ENCODE measurements around the gene ELOF1.

DNA sequence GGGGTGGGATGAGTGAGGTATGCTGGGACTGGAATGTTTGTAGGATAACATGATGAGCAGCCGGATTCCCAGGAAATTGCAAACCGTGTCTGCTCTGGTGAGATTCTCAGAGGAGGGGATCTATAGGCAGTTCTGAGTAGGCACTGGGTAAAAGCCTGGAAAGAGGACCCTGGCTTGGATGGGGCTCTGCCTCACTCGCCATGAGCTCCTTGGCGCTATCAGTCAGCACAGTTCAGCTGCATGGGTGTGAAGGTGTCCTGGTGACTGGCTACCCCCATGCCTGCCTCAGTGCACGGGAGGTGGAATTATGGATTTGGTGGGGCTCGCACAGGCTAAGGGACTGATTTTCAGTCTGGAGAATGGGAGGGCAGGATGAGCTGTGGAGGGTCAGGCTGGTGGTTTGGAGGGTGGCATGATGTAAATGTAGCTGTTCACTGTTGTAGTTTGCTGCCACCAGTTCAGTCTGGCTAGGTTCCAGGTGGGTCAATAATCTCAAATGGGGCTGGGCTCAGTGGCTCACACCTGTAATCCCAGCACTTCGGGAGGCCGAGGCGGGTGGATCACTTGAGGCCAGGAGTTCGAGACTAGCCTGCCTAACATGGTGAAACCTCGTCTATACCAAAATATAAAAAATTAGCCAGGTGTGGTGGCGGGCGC, 29.1 kb upstream of the ELOF1 start:
- TF ChIP-seq, protein P1, sequence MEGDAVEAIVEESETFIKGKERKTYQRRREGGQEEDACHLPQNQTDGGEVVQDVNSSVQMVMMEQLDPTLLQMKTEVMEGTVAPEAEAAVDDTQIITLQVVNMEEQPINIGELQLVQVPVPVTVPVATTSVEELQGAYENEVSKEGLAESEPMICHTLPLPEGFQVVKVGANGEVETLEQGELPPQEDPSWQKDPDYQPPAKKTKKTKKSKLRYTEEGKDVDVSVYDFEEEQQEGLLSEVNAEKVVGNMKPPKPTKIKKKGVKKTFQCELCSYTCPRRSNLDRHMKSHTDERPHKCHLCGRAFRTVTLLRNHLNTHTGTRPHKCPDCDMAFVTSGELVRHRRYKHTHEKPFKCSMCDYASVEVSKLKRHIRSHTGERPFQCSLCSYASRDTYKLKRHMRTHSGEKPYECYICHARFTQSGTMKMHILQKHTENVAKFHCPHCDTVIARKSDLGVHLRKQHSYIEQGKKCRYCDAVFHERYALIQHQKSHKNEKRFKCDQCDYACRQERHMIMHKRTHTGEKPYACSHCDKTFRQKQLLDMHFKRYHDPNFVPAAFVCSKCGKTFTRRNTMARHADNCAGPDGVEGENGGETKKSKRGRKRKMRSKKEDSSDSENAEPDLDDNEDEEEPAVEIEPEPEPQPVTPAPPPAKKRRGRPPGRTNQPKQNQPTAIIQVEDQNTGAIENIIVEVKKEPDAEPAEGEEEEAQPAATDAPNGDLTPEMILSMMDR (IDR thresholded peaks at IDR 0.05) = no peak
- TF ChIP-seq, protein P2, sequence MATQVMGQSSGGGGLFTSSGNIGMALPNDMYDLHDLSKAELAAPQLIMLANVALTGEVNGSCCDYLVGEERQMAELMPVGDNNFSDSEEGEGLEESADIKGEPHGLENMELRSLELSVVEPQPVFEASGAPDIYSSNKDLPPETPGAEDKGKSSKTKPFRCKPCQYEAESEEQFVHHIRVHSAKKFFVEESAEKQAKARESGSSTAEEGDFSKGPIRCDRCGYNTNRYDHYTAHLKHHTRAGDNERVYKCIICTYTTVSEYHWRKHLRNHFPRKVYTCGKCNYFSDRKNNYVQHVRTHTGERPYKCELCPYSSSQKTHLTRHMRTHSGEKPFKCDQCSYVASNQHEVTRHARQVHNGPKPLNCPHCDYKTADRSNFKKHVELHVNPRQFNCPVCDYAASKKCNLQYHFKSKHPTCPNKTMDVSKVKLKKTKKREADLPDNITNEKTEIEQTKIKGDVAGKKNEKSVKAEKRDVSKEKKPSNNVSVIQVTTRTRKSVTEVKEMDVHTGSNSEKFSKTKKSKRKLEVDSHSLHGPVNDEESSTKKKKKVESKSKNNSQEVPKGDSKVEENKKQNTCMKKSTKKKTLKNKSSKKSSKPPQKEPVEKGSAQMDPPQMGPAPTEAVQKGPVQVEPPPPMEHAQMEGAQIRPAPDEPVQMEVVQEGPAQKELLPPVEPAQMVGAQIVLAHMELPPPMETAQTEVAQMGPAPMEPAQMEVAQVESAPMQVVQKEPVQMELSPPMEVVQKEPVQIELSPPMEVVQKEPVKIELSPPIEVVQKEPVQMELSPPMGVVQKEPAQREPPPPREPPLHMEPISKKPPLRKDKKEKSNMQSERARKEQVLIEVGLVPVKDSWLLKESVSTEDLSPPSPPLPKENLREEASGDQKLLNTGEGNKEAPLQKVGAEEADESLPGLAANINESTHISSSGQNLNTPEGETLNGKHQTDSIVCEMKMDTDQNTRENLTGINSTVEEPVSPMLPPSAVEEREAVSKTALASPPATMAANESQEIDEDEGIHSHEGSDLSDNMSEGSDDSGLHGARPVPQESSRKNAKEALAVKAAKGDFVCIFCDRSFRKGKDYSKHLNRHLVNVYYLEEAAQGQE (IDR thresholded peaks at IDR 0.05; ENCODE audit: low read depth, low read length) = no peak
- TF ChIP-seq EZH2phosphoT487 (IDR thresholded peaks at IDR 0.05; ENCODE audit: borderline replicate concordance, low read depth) (no peak), POLR2AphosphoS5 (IDR thresholded peaks at IDR 0.05; ENCODE audit: low read depth, low read length) (no peak), RAD21 (IDR thresholded peaks at IDR 0.05; ENCODE audit: low read length) (no peak), RXRA (IDR thresholded peaks at IDR 0.05; ENCODE audit: borderline replicate concordance, low read depth) (no peak), CHD2 (IDR thresholded peaks at IDR 0.05; ENCODE audit: low read length, partially characterized antibody) (no peak), SMC3 (IDR thresholded peaks at IDR 0.05; ENCODE audit: low read depth, low read length) (no peak), ELF1 (IDR thresholded peaks at IDR 0.05) (no peak), EP300 (IDR thresholded peaks at IDR 0.05; ENCODE audit: borderline replicate concordance in 1 of 2, low read depth in 1 of 2, low read length in 1 of 2) (no peak), GABPA (IDR thresholded peaks at IDR 0.05; ENCODE audit: low read depth) (no peak), NRF1 (IDR thresholded peaks at IDR 0.05; ENCODE audit: low read depth, low read length) (no peak)
- TF ChIP-seq, protein P3, sequence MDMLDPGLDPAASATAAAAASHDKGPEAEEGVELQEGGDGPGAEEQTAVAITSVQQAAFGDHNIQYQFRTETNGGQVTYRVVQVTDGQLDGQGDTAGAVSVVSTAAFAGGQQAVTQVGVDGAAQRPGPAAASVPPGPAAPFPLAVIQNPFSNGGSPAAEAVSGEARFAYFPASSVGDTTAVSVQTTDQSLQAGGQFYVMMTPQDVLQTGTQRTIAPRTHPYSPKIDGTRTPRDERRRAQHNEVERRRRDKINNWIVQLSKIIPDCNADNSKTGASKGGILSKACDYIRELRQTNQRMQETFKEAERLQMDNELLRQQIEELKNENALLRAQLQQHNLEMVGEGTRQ (IDR thresholded peaks at IDR 0.05; ENCODE audit: borderline replicate concordance, low read depth, low read length) = no peak
- TF ChIP-seq, protein P4, sequence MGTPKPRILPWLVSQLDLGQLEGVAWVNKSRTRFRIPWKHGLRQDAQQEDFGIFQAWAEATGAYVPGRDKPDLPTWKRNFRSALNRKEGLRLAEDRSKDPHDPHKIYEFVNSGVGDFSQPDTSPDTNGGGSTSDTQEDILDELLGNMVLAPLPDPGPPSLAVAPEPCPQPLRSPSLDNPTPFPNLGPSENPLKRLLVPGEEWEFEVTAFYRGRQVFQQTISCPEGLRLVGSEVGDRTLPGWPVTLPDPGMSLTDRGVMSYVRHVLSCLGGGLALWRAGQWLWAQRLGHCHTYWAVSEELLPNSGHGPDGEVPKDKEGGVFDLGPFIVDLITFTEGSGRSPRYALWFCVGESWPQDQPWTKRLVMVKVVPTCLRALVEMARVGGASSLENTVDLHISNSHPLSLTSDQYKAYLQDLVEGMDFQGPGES (IDR thresholded peaks at IDR 0.05; ENCODE audit: low read depth, low read length) = no peak

Data from SK-N-SH (cell line).